ENCODE data around the gene LMF1.
"Not testable (repeated sequence)": the region's sequence is repeated elsewhere in the genome, so short reads cannot be mapped to it uniquely, and the experiment has no call there.

The LMF1 gene

GRCh38 chr16:895371-895770 lies 75.4 kb downstream of the LMF1 start:
- no peak for DNase-seq (ENCODE audit: low read depth in 2 of 2)

GRCh38 chr16:894841-895240 lies 75.9 kb downstream of the LMF1 start:
- DNase-seq (ENCODE audit: low read depth in 2 of 2), result no peak

GRCh38 chr16:894136-894535 lies 76.6 kb downstream of the LMF1 start:
- DNase-seq (ENCODE audit: low read depth in 2 of 2), result no peak

- DNase-seq (ENCODE audit: low read depth in 2 of 2), result no peak
Measured at GRCh38 chr16:893360-893759, 77.4 kb downstream of the LMF1 start.

- no peak for DNase-seq (ENCODE audit: low read depth in 2 of 2)
Measured at GRCh38 chr16:892536-893255, 78.1 kb downstream of the LMF1 start.

- no peak for DNase-seq (ENCODE audit: low read depth in 2 of 2)
Measured at GRCh38 chr16:892006-892405, 78.8 kb downstream of the LMF1 start.

GRCh38 chr16:891353-891740 lies 79.4 kb downstream of the LMF1 start:
- no peak for DNase-seq (ENCODE audit: low read depth in 2 of 2)

GRCh38 chr16:890716-891352 lies 80.0 kb downstream of the LMF1 start:
- DNase-seq (ENCODE audit: low read depth in 2 of 2), result no peak

- no peak for DNase-seq (ENCODE audit: low read depth in 2 of 2)
Measured at GRCh38 chr16:890217-890616, 80.6 kb downstream of the LMF1 start.

- no peak for DNase-seq (ENCODE audit: low read depth in 2 of 2)
Measured at GRCh38 chr16:889586-889985, 81.2 kb downstream of the LMF1 start.

GRCh38 chr16:888901-889570 lies 81.7 kb downstream of the LMF1 start:
- DNase-seq (ENCODE audit: low read depth in 2 of 2), result no peak

- not testable (repeated sequence) for DNase-seq (ENCODE audit: low read depth in 2 of 2)
Measured at GRCh38 chr16:888456-888855, 82.3 kb downstream of the LMF1 start.

GRCh38 chr16:887846-888245 lies 82.9 kb downstream of the LMF1 start:
- DNase-seq (ENCODE audit: low read depth in 2 of 2), result no peak

GRCh38 chr16:886802-887731 lies 83.7 kb downstream of the LMF1 start:
- DNase-seq (ENCODE audit: low read depth in 2 of 2), result no peak

GRCh38 chr16:886084-886543 lies 84.7 kb downstream of the LMF1 start:
- DNase-seq (ENCODE audit: low read depth in 2 of 2), result no peak

GRCh38 chr16:885391-885790 lies 85.4 kb downstream of the LMF1 start:
- no peak for DNase-seq (ENCODE audit: low read depth in 2 of 2)

- no peak for DNase-seq (ENCODE audit: low read depth in 2 of 2)
Measured at GRCh38 chr16:884232-884631, 86.6 kb downstream of the LMF1 start.

GRCh38 chr16:883781-884180 lies 87.0 kb downstream of the LMF1 start:
- DNase-seq (ENCODE audit: low read depth in 2 of 2), result no peak

GRCh38 chr16:883340-883739 lies 87.4 kb downstream of the LMF1 start:
- no peak for DNase-seq (ENCODE audit: low read depth in 2 of 2)

GRCh38 chr16:882671-883070 lies 88.1 kb downstream of the LMF1 start:
- not testable (repeated sequence) for DNase-seq (ENCODE audit: low read depth in 2 of 2)

GRCh38 chr16:882256-882655 lies 88.5 kb downstream of the LMF1 start:
- DNase-seq (ENCODE audit: low read depth in 2 of 2), result no peak

Measured in stimulated activated CD4-positive, alpha-beta T cell treated with anti-CD3 and anti-CD28 coated beads, Interleukin-1b, Interleukin-23, amount 100 ng/mL, for 4 hours (primary cell).